ENCODE measurements around the gene ABCD3.

ABCD3 gene

GRCh38 chr1:94501426-94501825 lies 83.2 kb downstream of the ABCD3 start:
- Mint-ChIP-seq H3K4me1 (peaks cover 8% of the 10 kb centered on the region), H3K36me3 (ENCODE audit: low read depth) (peaks cover 72% of the 10 kb centered on the region), H3K27me3 (ENCODE audit: low read depth) (no peaks in the 10 kb centered on the region), H3K9me3 (peaks cover 5% of the 10 kb centered on the region), H3K27ac (no peak overlapping the region), H3K4me3 (no peak overlapping the region)
- no peak for TF ChIP-seq CTCF (IDR thresholded peaks at IDR 0.05; ENCODE audit: unreplicated experiment in 3 of 3)

- Mint-ChIP-seq H3K9me3 (peaks cover 5% of the 10 kb centered on the region), H3K4me3 (no peak overlapping the region), H3K27me3 (ENCODE audit: low read depth) (no peaks in the 10 kb centered on the region), H3K4me1 (peaks cover 8% of the 10 kb centered on the region), H3K36me3 (ENCODE audit: low read depth) (peaks cover 73% of the 10 kb centered on the region), H3K27ac (no peak overlapping the region)
- TF ChIP-seq CTCF (IDR thresholded peaks at IDR 0.05; ENCODE audit: unreplicated experiment in 3 of 3) = no peak
Measured at GRCh38 chr1:94501935-94502334, 83.7 kb downstream of the ABCD3 start.

- no peaks in the 10 kb centered on the region for H3K27me3 Mint-ChIP-seq (ENCODE audit: low read depth)
- H3K4me1 Mint-ChIP-seq = peaks cover 8% of the 10 kb centered on the region
- H3K27ac Mint-ChIP-seq = peak overlapping the region in 1 of 3 experiments; percentile 26
- H3K36me3 Mint-ChIP-seq (ENCODE audit: low read depth) = peaks cover 74% of the 10 kb centered on the region
- peaks cover 5% of the 10 kb centered on the region for H3K9me3 Mint-ChIP-seq
- no peak for TF ChIP-seq CTCF (IDR thresholded peaks at IDR 0.05; ENCODE audit: unreplicated experiment in 3 of 3)
- no peak overlapping the region for H3K4me3 Mint-ChIP-seq
Measured at GRCh38 chr1:94503153-94503552, 85.0 kb downstream of the ABCD3 start.

- peaks cover 8% of the 10 kb centered on the region for H3K4me1 Mint-ChIP-seq
- H3K36me3 Mint-ChIP-seq (ENCODE audit: low read depth) = peaks cover 74% of the 10 kb centered on the region
- TF ChIP-seq CTCF (IDR thresholded peaks at IDR 0.05; ENCODE audit: unreplicated experiment in 3 of 3) = no peak
- H3K9me3 Mint-ChIP-seq = peaks cover 11% of the 10 kb centered on the region
- H3K27ac Mint-ChIP-seq = no peak overlapping the region
- H3K4me3 Mint-ChIP-seq = no peak overlapping the region
- no peaks in the 10 kb centered on the region for H3K27me3 Mint-ChIP-seq (ENCODE audit: low read depth)
Measured at GRCh38 chr1:94504601-94505000, 86.4 kb downstream of the ABCD3 start.

GRCh38 chr1:94512816-94513215 lies 94.6 kb downstream of the ABCD3 start:
- no peak overlapping the region for H3K4me3 Mint-ChIP-seq
- peaks cover 15% of the 10 kb centered on the region for H3K9me3 Mint-ChIP-seq
- H3K4me1 Mint-ChIP-seq = no peaks in the 10 kb centered on the region
- H3K27me3 Mint-ChIP-seq (ENCODE audit: low read depth) = no peaks in the 10 kb centered on the region
- H3K27ac Mint-ChIP-seq = no peak overlapping the region
- no peak for TF ChIP-seq CTCF (IDR thresholded peaks at IDR 0.05; ENCODE audit: unreplicated experiment in 3 of 3)
- H3K36me3 Mint-ChIP-seq (ENCODE audit: low read depth) = peaks cover 37% of the 10 kb centered on the region

- Mint-ChIP-seq H3K9me3 (peaks cover 13% of the 10 kb centered on the region), H3K27ac (peak overlapping the region in 1 of 3 experiments; percentile 22), H3K36me3 (ENCODE audit: low read depth) (peaks cover 24% of the 10 kb centered on the region), H3K27me3 (ENCODE audit: low read depth) (no peaks in the 10 kb centered on the region), H3K4me1 (no peaks in the 10 kb centered on the region), H3K4me3 (no peak overlapping the region)
- TF ChIP-seq CTCF (IDR thresholded peaks at IDR 0.05; ENCODE audit: unreplicated experiment in 3 of 3) = peak; percentile 70 to 76 (median 75)
Measured at GRCh38 chr1:94514095-94514727, 96.0 kb downstream of the ABCD3 start.
